ENCODE data around the gene HSD17B1.

Gene HSD17B1

GRCh38 chr17:42522798-42523278 lies 29.9 kb upstream of the HSD17B1 start:
- Histone ChIP-seq H3K9ac (ENCODE audit: low read length) (peak overlapping the region; percentile 85), H3K4me3 (ENCODE audit: insufficient read depth in 1 of 2, low read depth in 1 of 2, low read length in 2 of 2) (no peak overlapping the region), H2BK120ac (ENCODE audit: low read depth, low read length) (no peak overlapping the region), H3K4ac (ENCODE audit: low read depth in 1 of 2, low read length in 2 of 2) (peak overlapping the region in 1 of 2 experiments; percentile 57), H3K23ac (ENCODE audit: low read length in 2 of 2) (no peak overlapping the region), H2BK12ac (ENCODE audit: low read length in 2 of 2) (peak overlapping the region; percentile 64 to 79), H3K27me3 (ENCODE audit: control insufficient read depth in 1 of 2, insufficient read depth in 1 of 2, low read length in 2 of 2) (no peaks in the 10 kb centered on the region), H3K36me3 (ENCODE audit: control insufficient read depth in 1 of 2, insufficient read depth in 2 of 2, low read depth in 1 of 2, low read length in 2 of 2) (peaks cover 16 to 20% of the 10 kb centered on the region in 2 experiments), H2BK15ac (ENCODE audit: low read depth, poor library complexity, severe bottlenecking) (peak overlapping the region; percentile 88), H4K91ac (ENCODE audit: low read length) (peak overlapping the region; percentile 10), H3K18ac (ENCODE audit: low read depth in 1 of 2, low read length in 2 of 2) (peak overlapping the region; percentile 23 to 79), H2AK5ac (ENCODE audit: low read length, severe bottlenecking) (peak overlapping the region; percentile 84), H3K4me1 (ENCODE audit: control insufficient read depth, insufficient read depth, low read depth, low read length) (peaks cover 50% of the 10 kb centered on the region), H3K27ac (ENCODE audit: low read length, poor library complexity, severe bottlenecking) (peak overlapping the region; percentile 100), H3K14ac (ENCODE audit: low read length in 2 of 2) (peak overlapping the region in 1 of 2 experiments; percentile 23), H2AFZ (ENCODE audit: low read depth, low read length) (no peak overlapping the region), H3K4me2 (ENCODE audit: low read length, poor library complexity, severe bottlenecking) (no peak overlapping the region), H2BK5ac (ENCODE audit: low read depth, low read length, poor library complexity, severe bottlenecking) (no peak overlapping the region), H4K8ac (ENCODE audit: low read length) (peak overlapping the region; percentile 54), H3K9me3 (ENCODE audit: control insufficient read depth, low read length) (no peaks in the 10 kb centered on the region), H3K79me1 (replicated peaks; ENCODE audit: low read length, poor library complexity, severe bottlenecking) (peaks cover 3% of the 10 kb centered on the region)
- WGBS: 88% methylated on average over 8 of the region's 8 CpGs
- no peak for DNase-seq

GRCh38 chr17:42525221-42525620 lies 27.5 kb upstream of the HSD17B1 start:
- H3K4me1 ChIP-seq (ENCODE audit: control insufficient read depth, insufficient read depth, low read depth, low read length): peaks cover 31% of the 10 kb centered on the region

DNA sequence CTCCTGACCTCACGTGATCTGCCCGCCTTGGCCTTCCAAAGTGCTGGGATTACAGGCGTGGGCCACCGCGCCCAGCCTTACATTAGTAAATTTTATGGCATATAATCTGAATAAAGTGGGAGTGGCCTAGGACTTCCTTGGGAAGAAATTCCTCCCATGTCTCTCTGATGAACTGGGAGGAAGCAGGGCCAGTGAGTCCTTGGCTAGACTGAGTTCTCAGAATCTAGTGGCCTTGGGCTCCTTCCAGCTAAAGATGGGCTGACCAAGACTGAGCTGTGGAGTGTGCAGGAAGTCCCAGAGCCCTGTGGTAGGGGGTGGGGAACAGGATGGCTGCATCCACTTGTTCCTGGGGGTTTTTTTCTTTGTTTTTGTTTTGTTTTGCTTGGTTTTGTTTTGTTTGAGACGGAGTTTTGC lies 26.7 kb upstream of the HSD17B1 start:
- Histone ChIP-seq H2AK5ac (ENCODE audit: low read length, severe bottlenecking) (peak overlapping the region; percentile 29), H3K36me3 (ENCODE audit: control insufficient read depth in 1 of 2, insufficient read depth in 2 of 2, low read depth in 1 of 2, low read length in 2 of 2) (peaks cover 16 to 20% of the 10 kb centered on the region in 2 experiments), H4K8ac (ENCODE audit: low read length) (no peak overlapping the region), H3K27ac (ENCODE audit: low read length, poor library complexity, severe bottlenecking) (no peak overlapping the region), H2BK12ac (ENCODE audit: low read length in 2 of 2) (no peak overlapping the region), H3K4me1 (ENCODE audit: control insufficient read depth, insufficient read depth, low read depth, low read length) (peaks cover 27% of the 10 kb centered on the region), H2BK5ac (ENCODE audit: low read depth, low read length, poor library complexity, severe bottlenecking) (no peak overlapping the region), H2BK120ac (ENCODE audit: low read depth, low read length) (no peak overlapping the region), H3K4ac (ENCODE audit: low read depth in 1 of 2, low read length in 2 of 2) (no peak overlapping the region), H3K23ac (ENCODE audit: low read length in 2 of 2) (no peak overlapping the region), H3K14ac (ENCODE audit: low read length in 2 of 2) (no peak overlapping the region), H3K9me3 (ENCODE audit: control insufficient read depth, low read length) (no peaks in the 10 kb centered on the region), H3K27me3 (ENCODE audit: control insufficient read depth in 1 of 2, insufficient read depth in 1 of 2, low read length in 2 of 2) (no peaks in the 10 kb centered on the region), H2BK15ac (ENCODE audit: low read depth, poor library complexity, severe bottlenecking) (no peak overlapping the region), H2AFZ (ENCODE audit: low read depth, low read length) (no peak overlapping the region), H3K9ac (ENCODE audit: low read length) (no peak overlapping the region), H3K4me2 (ENCODE audit: low read length, poor library complexity, severe bottlenecking) (no peak overlapping the region), H3K79me1 (replicated peaks; ENCODE audit: low read length, poor library complexity, severe bottlenecking) (peaks cover 3% of the 10 kb centered on the region), H3K18ac (ENCODE audit: low read depth in 1 of 2, low read length in 2 of 2) (no peak overlapping the region), H4K91ac (ENCODE audit: low read length) (no peak overlapping the region), H3K4me3 (ENCODE audit: insufficient read depth in 1 of 2, low read depth in 1 of 2, low read length in 2 of 2) (no peak overlapping the region)
- DNase-seq: peak; percentile 47
- WGBS: 85% methylated on average over 6 of the region's 6 CpGs

More at GRCh38 chr17:42525221-42525620, 27.5 kb upstream of the HSD17B1 start:
- DNase-seq: peak; percentile 45
- Histone ChIP-seq H2BK5ac (ENCODE audit: low read depth, low read length, poor library complexity, severe bottlenecking) (no peak overlapping the region), H3K79me1 (replicated peaks; ENCODE audit: low read length, poor library complexity, severe bottlenecking) (peaks cover 3% of the 10 kb centered on the region), H3K27me3 (ENCODE audit: control insufficient read depth in 1 of 2, insufficient read depth in 1 of 2, low read length in 2 of 2) (no peaks in the 10 kb centered on the region), H3K36me3 (ENCODE audit: control insufficient read depth in 1 of 2, insufficient read depth in 2 of 2, low read depth in 1 of 2, low read length in 2 of 2) (peaks cover 16 to 20% of the 10 kb centered on the region in 2 experiments), H2BK15ac (ENCODE audit: low read depth, poor library complexity, severe bottlenecking) (no peak overlapping the region), H3K4me3 (ENCODE audit: insufficient read depth in 1 of 2, low read depth in 1 of 2, low read length in 2 of 2) (no peak overlapping the region), H3K4ac (ENCODE audit: low read depth in 1 of 2, low read length in 2 of 2) (no peak overlapping the region), H4K91ac (ENCODE audit: low read length) (no peak overlapping the region), H2BK12ac (ENCODE audit: low read length in 2 of 2) (no peak overlapping the region), H3K23ac (ENCODE audit: low read length in 2 of 2) (no peak overlapping the region), H3K9ac (ENCODE audit: low read length) (no peak overlapping the region), H3K27ac (ENCODE audit: low read length, poor library complexity, severe bottlenecking) (no peak overlapping the region), H2AK5ac (ENCODE audit: low read length, severe bottlenecking) (no peak overlapping the region), H4K8ac (ENCODE audit: low read length) (no peak overlapping the region), H2BK120ac (ENCODE audit: low read depth, low read length) (no peak overlapping the region), H3K4me2 (ENCODE audit: low read length, poor library complexity, severe bottlenecking) (no peak overlapping the region), H2AFZ (ENCODE audit: low read depth, low read length) (no peak overlapping the region), H3K9me3 (ENCODE audit: control insufficient read depth, low read length) (no peaks in the 10 kb centered on the region), H3K18ac (ENCODE audit: low read depth in 1 of 2, low read length in 2 of 2) (no peak overlapping the region), H3K14ac (ENCODE audit: low read length in 2 of 2) (no peak overlapping the region)
- 33% methylated on average over 1 of the region's 2 CpGs for WGBS

- H3K36me3 ChIP-seq (ENCODE audit: control insufficient read depth in 1 of 2, insufficient read depth in 2 of 2, low read depth in 1 of 2, low read length in 2 of 2): peaks cover 2 to 6% of the 10 kb centered on the region in 2 experiments
- H3K27ac ChIP-seq (ENCODE audit: low read length, poor library complexity, severe bottlenecking): no peak overlapping the region
- H2BK5ac ChIP-seq (ENCODE audit: low read depth, low read length, poor library complexity, severe bottlenecking): no peak overlapping the region
- no peak overlapping the region for H3K4me2 ChIP-seq (ENCODE audit: low read length, poor library complexity, severe bottlenecking)
- H3K4ac ChIP-seq (ENCODE audit: low read depth in 1 of 2, low read length in 2 of 2): peak overlapping the region in 1 of 2 experiments; percentile 15
- no peak for DNase-seq
- H3K27me3 ChIP-seq (ENCODE audit: control insufficient read depth in 1 of 2, insufficient read depth in 1 of 2, low read length in 2 of 2): no peaks in the 10 kb centered on the region
- H3K4me1 ChIP-seq (ENCODE audit: control insufficient read depth, insufficient read depth, low read depth, low read length): peaks cover 9% of the 10 kb centered on the region
- no peak overlapping the region for H3K23ac ChIP-seq (ENCODE audit: low read length in 2 of 2)
- no peak overlapping the region for H2BK120ac ChIP-seq (ENCODE audit: low read depth, low read length)
- no peak overlapping the region for H2AK5ac ChIP-seq (ENCODE audit: low read length, severe bottlenecking)
- no peaks in the 10 kb centered on the region for H3K9me3 ChIP-seq (ENCODE audit: control insufficient read depth, low read length)
- no peak overlapping the region for H4K91ac ChIP-seq (ENCODE audit: low read length)
- H2BK12ac ChIP-seq (ENCODE audit: low read length in 2 of 2): no peak overlapping the region
- H2AFZ ChIP-seq (ENCODE audit: low read depth, low read length): no peak overlapping the region
- H3K79me1 ChIP-seq (replicated peaks; ENCODE audit: low read length, poor library complexity, severe bottlenecking): peaks cover 2% of the 10 kb centered on the region
- no peak overlapping the region for H4K8ac ChIP-seq (ENCODE audit: low read length)
- H3K4me3 ChIP-seq (ENCODE audit: insufficient read depth in 1 of 2, low read depth in 1 of 2, low read length in 2 of 2): no peak overlapping the region
- H3K14ac ChIP-seq (ENCODE audit: low read length in 2 of 2): no peak overlapping the region
- no peak overlapping the region for H3K9ac ChIP-seq (ENCODE audit: low read length)
- H2BK15ac ChIP-seq (ENCODE audit: low read depth, poor library complexity, severe bottlenecking): no peak overlapping the region
- WGBS: 91% methylated on average over 5 of the region's 6 CpGs
- H3K18ac ChIP-seq (ENCODE audit: low read depth in 1 of 2, low read length in 2 of 2): no peak overlapping the region
Measured at GRCh38 chr17:42527932-42528331, 24.8 kb upstream of the HSD17B1 start.

Data from mesenchymal stem cell (in vitro differentiated cells and primary cell).